Spleen (tissue), 11 donors: ENCODE results near the gene LGI4. TPM values are rescaled to one million over a fixed set of nuclear protein-coding genes. Genes with fewer than 3 reads are reported as not detected.

ENCODE experiments used
- DNase-seq: peaks from one replicate; pipeline ENCODE4 v3.0.0-alpha.2; 2020
- H3K27ac ChIP-seq, 8 donors: fragments of 200-600 bp; sonication (generic) in 7 of 8; 1 replicate in 4 of 8; 2 replicates in 4 of 8; pipeline versions ENCODE4 v1.5.0 to v1.8.0; 2016 to 2021; ENCODE audit warnings: inconsistent platforms in 4 of 8, mild to moderate bottlenecking in 4 of 8, moderate library complexity in 1 of 8
- H3K27me3 ChIP-seq, 7 donors: fragments of 200-600 bp; sonication (generic) in 6 of 7; replicated peaks in 1 of 7; 1 replicate in 4 of 7; 2 replicates in 3 of 7; pipeline versions ENCODE4 v1.5.0 to v1.8.0; 2016 to 2021; ENCODE audit warnings: inconsistent platforms in 3 of 7, mild to moderate bottlenecking in 1 of 7
- H3K36me3 ChIP-seq, 6 donors: fragments of 200-600 bp; sonication (generic) in 5 of 6; 1 replicate in 4 of 6; 2 replicates in 2 of 6; pipeline versions ENCODE4 v1.5.0 to v1.8.0; 2016 to 2021; ENCODE audit warnings: inconsistent platforms in 2 of 6
- H3K4me1 ChIP-seq, 6 donors: fragments of 200-600 bp; sonication (generic) in 5 of 6; 1 replicate in 3 of 6; 2 replicates in 3 of 6; pipeline versions ENCODE4 v1.5.0 to v1.8.0; 2016 to 2021; ENCODE audit warnings: inconsistent platforms in 3 of 6
- H3K4me3 ChIP-seq, 8 donors: fragments of 200-600 bp; sonication (generic) in 7 of 8; 1 replicate in 4 of 8; 2 replicates in 4 of 8; pipeline versions ENCODE4 v1.5.0 to v1.8.0; 2016 to 2021; ENCODE audit warnings: inconsistent platforms in 4 of 8, mild to moderate bottlenecking in 4 of 8, moderate library complexity in 2 of 8
- H3K9me3 ChIP-seq, 8 donors: fragments of 200-600 bp; sonication (generic) in 7 of 8; 1 replicate in 4 of 8; 2 replicates in 4 of 8; pipeline versions ENCODE4 v1.5.0 to v1.8.0; 2016 to 2021; ENCODE audit warnings: inconsistent platforms in 4 of 8
- POLR2A ChIP-seq, 3 donors: fragments of 450-650 bp; IDR thresholded peaks; one replicate each; pipeline ENCODE4 v1.5.1; 2017; ENCODE audit warnings: antibody characterized with exemption in 3 of 3, mild to moderate bottlenecking in 1 of 3
- POLR2AphosphoS5 ChIP-seq, 3 donors: sonication (generic); formaldehyde crosslinking; IDR thresholded peaks; one replicate each; pipeline ENCODE4 v1.5.1; 2017; ENCODE audit warnings: antibody characterized with exemption in 3 of 3
- WGBS, 5 donors: extraction: QIAGEN DNeasy Blood & Tissue Kit in 3 of 5; methylation state at CpG; one replicate each; pipeline versions ENCODE4 v1.1.5 to v1.1.7; 2013 to 2018; 5-methylcytosine and 5-hydroxymethylcytosine counted together
- intact Hi-C: fragments of 100-400 bp; cut with DNase I; formaldehyde crosslinking; loops from one replicate; pipeline ENCODE4 v1.15.0; 2023; ENCODE audit warnings: low total_unique reads
- polyA plus RNA-seq, 3 donors: library from polyadenylated mRNA; stranded (reverse); fragments of 200-250 nt; gene quantifications; one replicate each; pipeline ENCODE4 v1.2.1, GENCODE V29; 2013
- total RNA-seq, 7 donors: library from RNA; depleted of rRNA in 3 of 7; stranded (reverse); fragments of >200 nt in 3 of 7; fragmentation: NEBNext Ultra II Directional in 4 of 7; extraction: Animal tissue kit (Norgen Biotek cat#: 25700) in 4 of 7; gene quantifications; one replicate each; pipeline versions ENCODE4 v1.1.0 to v1.2.1, GENCODE V29; 2016 to 2021
- TF ChIP-seq, protein P1 (sequence below), 11 experiments: fragments of 200-600 bp in 7 of 11; fragments of 450-650 bp in 4 of 11; sonication (generic) in 4 of 11; IDR thresholded peaks in 8 of 11; conservative IDR thresholded peaks in 3 of 11; 1 replicate in 7 of 11; 2 replicates in 4 of 11; pipeline versions ENCODE4 v1.4.0 to v1.8.0; 2016 to 2021; ENCODE audit warnings: antibody characterized with exemption in 11 of 11, inconsistent platforms in 4 of 11, mild to moderate bottlenecking in 1 of 11
- donor health status: healthy with polysubstance abuse.
- donor health status: DM: no; HTN: no; CAD: no; lungs with moderate emphysema.
- donor health status: DM: no; HTN: no; CAD: no.
- donor health status: Bipolar disorder and iron deficiency.
- donor health status: healthy.
- donor health status: DM: no; HTN: no; CAD: no.
- donor health status: DM: yes; HTN: yes; CAD: no.

Gene LGI4
- total and polyA plus RNA-seq, 10 donors: 0.68 to 9.7 (median 1.6) TPM; not detected in 1

DNA sequence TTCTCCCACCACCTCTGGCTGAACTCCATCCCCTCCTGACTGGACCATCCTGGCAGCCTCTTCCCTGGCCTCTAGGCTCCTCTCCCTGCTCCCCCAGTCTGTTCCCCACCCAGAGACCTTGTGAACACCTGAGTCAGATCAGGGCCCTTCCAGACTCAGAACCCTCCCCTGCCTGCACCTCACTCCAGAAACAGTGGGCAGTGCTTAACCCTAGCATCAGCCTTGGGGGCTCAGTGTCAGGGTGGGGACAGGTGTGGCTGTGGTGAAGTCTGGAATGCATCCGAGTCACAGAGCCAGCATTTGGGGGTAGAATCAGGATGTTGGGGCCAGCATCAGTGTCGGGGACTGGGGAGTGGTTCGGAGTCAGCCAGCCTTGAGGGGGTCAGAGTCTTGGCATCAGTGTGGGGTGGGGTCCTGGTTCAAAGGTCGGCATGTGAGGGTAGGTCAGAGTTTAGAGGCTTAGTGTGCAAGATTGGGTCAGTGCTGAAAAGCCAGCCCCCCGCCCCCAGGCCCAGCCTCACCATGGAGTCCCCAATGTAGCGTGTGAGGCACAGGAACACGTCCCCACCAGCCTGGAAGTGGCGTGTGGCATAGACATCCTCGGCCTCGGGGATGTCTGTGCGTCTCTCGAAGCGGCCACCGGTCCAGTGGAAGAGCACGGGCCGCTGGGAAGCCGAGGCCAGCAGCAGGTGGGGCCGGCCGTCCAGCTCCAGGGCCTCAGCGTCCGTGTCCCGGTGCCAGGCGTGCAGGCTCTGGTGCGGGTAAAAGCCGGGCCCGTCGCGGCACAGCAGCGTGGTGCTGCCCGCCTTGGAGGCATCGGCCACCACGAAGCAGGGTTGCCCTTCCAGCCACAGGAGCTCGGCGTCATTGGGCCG lies 8.9 kb downstream of the LGI4 start:
- Histone ChIP-seq H3K4me1 (peaks cover 9 to 32% (median 24%) of the 10 kb centered on the region in 6 donors), H3K27me3 (no peaks in the 10 kb centered on the region), H3K9me3 (no peaks in the 10 kb centered on the region), H3K27ac (peak overlapping the region in 1 of 8 donors; percentile 88), H3K4me3 (no peak overlapping the region), H3K36me3 (no peaks in the 10 kb centered on the region)
- no peak for DNase-seq
- 89 to 95% (median 90%) methylated on average over 9 to 35 of the region's 35 CpGs for WGBS, 5 donors
- intact Hi-C loops: no loop called here
- TF ChIP-seq, protein P1, sequence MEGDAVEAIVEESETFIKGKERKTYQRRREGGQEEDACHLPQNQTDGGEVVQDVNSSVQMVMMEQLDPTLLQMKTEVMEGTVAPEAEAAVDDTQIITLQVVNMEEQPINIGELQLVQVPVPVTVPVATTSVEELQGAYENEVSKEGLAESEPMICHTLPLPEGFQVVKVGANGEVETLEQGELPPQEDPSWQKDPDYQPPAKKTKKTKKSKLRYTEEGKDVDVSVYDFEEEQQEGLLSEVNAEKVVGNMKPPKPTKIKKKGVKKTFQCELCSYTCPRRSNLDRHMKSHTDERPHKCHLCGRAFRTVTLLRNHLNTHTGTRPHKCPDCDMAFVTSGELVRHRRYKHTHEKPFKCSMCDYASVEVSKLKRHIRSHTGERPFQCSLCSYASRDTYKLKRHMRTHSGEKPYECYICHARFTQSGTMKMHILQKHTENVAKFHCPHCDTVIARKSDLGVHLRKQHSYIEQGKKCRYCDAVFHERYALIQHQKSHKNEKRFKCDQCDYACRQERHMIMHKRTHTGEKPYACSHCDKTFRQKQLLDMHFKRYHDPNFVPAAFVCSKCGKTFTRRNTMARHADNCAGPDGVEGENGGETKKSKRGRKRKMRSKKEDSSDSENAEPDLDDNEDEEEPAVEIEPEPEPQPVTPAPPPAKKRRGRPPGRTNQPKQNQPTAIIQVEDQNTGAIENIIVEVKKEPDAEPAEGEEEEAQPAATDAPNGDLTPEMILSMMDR (IDR thresholded peaks at IDR 0.05 in 8 of 11, conservative IDR thresholded peaks at IDR 0.05 in 3 of 11): no peak
- TF ChIP-seq POLR2AphosphoS5 (IDR thresholded peaks at IDR 0.05): no peak

DNA sequence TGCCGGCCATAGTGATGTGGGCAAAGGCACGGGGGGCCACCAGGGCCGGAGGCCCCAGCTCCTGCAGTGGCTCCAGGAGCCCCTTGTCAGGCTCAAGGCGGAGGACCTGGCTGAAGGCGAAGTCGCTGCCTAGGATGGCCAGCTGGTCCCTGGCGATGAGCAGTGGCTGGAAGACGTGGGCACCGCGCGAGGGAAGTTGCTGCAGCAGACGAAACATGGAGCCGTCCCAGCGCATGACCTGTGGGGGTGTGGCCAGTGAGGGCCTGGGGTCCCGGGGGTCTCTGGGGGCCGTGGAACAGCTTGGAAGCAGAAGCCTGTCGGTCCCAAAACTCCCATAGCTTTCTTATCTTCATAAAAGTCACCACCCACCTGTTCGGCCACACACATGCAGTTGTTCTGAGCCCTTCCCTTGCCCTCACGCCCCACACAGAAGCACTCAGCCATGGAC lies 9.6 kb downstream of the LGI4 start:
- no peak for TF ChIP-seq POLR2A (IDR thresholded peaks at IDR 0.05)
- TF ChIP-seq, protein P1 (IDR thresholded peaks at IDR 0.05 in 8 of 11, conservative IDR thresholded peaks at IDR 0.05 in 3 of 11): no peak
- no peak for TF ChIP-seq POLR2AphosphoS5 (IDR thresholded peaks at IDR 0.05)
- Histone ChIP-seq H3K36me3 (no peaks in the 10 kb centered on the region), H3K27ac (peak overlapping the region in 3 of 8 donors; percentile 84 to 88 (median 87)), H3K27me3 (no peaks in the 10 kb centered on the region), H3K9me3 (no peaks in the 10 kb centered on the region), H3K4me1 (peaks cover 9 to 37% (median 27%) of the 10 kb centered on the region in 6 donors), H3K4me3 (no peak overlapping the region)
- intact Hi-C loops: no loop called here
- 83 to 93% (median 85%) methylated on average over 19 of the region's 19 CpGs for WGBS, 5 donors
- peak; percentile 78 for DNase-seq

DNA sequence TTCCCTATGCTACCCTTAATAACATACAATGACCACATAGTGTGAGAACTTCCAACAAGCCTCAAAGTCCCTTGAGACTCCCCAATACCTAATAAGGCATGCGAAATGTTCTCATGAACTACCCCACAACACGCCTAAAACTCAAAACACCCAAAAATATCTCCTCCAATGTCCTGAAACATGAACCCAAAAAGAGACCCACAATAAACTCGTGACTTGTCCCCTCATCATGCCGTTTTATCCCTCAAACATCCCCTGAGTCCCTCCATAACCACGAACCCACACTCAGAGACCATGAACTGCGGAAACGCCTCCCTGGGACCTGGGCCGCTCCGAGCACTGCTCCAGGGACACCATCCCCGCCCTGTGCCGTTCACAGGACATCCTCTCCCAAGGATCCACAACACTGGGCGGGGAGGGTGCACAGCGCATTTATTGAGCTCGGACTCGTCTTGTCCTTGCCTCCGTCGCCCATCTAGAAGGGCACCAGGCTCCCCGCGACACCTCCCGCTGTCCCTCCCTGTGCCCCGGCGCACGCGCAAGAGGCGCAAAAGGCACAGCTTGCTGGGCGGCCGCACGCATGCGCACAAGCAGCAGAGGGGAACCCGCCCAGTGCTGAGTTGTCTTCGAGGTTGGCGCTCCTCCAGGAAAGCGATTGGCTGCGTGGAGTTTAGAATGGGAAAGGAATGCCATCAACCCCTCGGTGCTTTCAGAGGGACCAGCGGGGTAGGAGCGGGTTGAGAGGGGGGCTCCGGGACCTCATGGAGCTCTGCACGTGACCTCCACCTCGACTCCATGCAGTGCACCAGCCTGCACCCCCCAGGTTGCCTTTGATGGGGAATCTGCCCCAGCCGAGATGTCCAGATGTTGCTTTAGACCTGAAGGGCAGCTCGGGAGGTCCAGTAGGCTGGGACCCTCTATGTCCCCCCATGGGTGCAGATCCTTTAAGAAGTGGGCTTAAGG lies 10.5 kb downstream of the LGI4 start:
- no peaks in the 10 kb centered on the region for H3K27me3 ChIP-seq
- DNase-seq: peak; percentile 95
- peak overlapping the region; percentile 48 to 90 (median 84) for H3K27ac ChIP-seq
- 10 to 20% (median 15%) methylated on average over 23 to 42 of the region's 42 CpGs for WGBS, 5 donors
- intact Hi-C loops: no loop called here
- H3K36me3 ChIP-seq: no peaks in the 10 kb centered on the region
- H3K9me3 ChIP-seq: no peaks in the 10 kb centered on the region
- peaks cover 9 to 45% (median 30%) of the 10 kb centered on the region in 6 donors for H3K4me1 ChIP-seq
- peak overlapping the region; percentile 30 to 75 (median 46) for H3K4me3 ChIP-seq
- TF ChIP-seq POLR2A (IDR thresholded peaks at IDR 0.05) (peak in 1 of 3 donors; percentile 15), POLR2AphosphoS5 (IDR thresholded peaks at IDR 0.05) (peak; percentile 97 to 99 (median 98))
- TF ChIP-seq, protein P1 (IDR thresholded peaks at IDR 0.05 in 8 of 11, conservative IDR thresholded peaks at IDR 0.05 in 3 of 11): no peak
